Measurements from ENCODE around the gene CCDC180.
"Not testable (repeated sequence)": the region's sequence is repeated elsewhere in the genome, so short reads cannot be mapped to it uniquely, and the experiment has no call there.

CCDC180 gene

GRCh38 chr9:97311798-97312500, 4.5 kb downstream of the CCDC180 start:
- DNase-seq, result no peak

GRCh38 chr9:97312556-97312955, 5.1 kb downstream of the CCDC180 start:
- no peak for DNase-seq

GRCh38 chr9:97313243-97313642, 5.8 kb downstream of the CCDC180 start:
- no peak for DNase-seq

GRCh38 chr9:97313746-97314145, 6.3 kb downstream of the CCDC180 start:
- no peak for DNase-seq

- DNase-seq, result no peak
Observed at GRCh38 chr9:97314503-97314902, 7.0 kb downstream of the CCDC180 start.

- no peak for DNase-seq
Observed at GRCh38 chr9:97315550-97315949, 8.1 kb downstream of the CCDC180 start.

- DNase-seq, result no peak
Observed at GRCh38 chr9:97316904-97317303, 9.4 kb downstream of the CCDC180 start.

- DNase-seq, result no peak
Observed at GRCh38 chr9:97318433-97318832, 11.0 kb downstream of the CCDC180 start.

- DNase-seq, result no peak
Observed at GRCh38 chr9:97319395-97319794, 11.9 kb downstream of the CCDC180 start.

- DNase-seq, result no peak
Observed at GRCh38 chr9:97320080-97320642, 12.7 kb downstream of the CCDC180 start.

- DNase-seq, result no peak
Observed at GRCh38 chr9:97321251-97321650, 13.8 kb downstream of the CCDC180 start.

GRCh38 chr9:97321691-97322090, 14.2 kb downstream of the CCDC180 start:
- DNase-seq, result no peak

- DNase-seq, result no peak
Observed at GRCh38 chr9:97322105-97322504, 14.6 kb downstream of the CCDC180 start.

GRCh38 chr9:97324954-97325353, 17.5 kb downstream of the CCDC180 start:
- no peak for DNase-seq

- DNase-seq, result no peak
Observed at GRCh38 chr9:97327562-97327961, 20.1 kb downstream of the CCDC180 start.

GRCh38 chr9:97332993-97333392, 25.5 kb downstream of the CCDC180 start:
- DNase-seq, result no peak

GRCh38 chr9:97335622-97336021, 28.2 kb downstream of the CCDC180 start:
- DNase-seq, result not testable (repeated sequence)

- no peak for DNase-seq
Observed at GRCh38 chr9:97348871-97349270, 41.4 kb downstream of the CCDC180 start.

- no peak for DNase-seq
Observed at GRCh38 chr9:97349400-97349799, 41.9 kb downstream of the CCDC180 start.

GRCh38 chr9:97354637-97355036, 47.2 kb downstream of the CCDC180 start:
- no peak for DNase-seq

- no peak for DNase-seq
Observed at GRCh38 chr9:97357056-97357455, 49.6 kb downstream of the CCDC180 start.
